H9 (cell line): ENCODE results near the gene LRRC38. TPM values are rescaled to one million over a fixed set of nuclear protein-coding genes. Genes with fewer than 3 reads are reported as not detected.

Experiments
- DNase-seq: peaks from one replicate; pipeline ENCODE4 v3.0.0-alpha.2; 2017
- H2AFZ ChIP-seq: one replicate; pipeline ENCODE4 v1.6.1; 2013; ENCODE audit warnings: mild to moderate bottlenecking, low read length, control low read depth, moderate library complexity
- H2AK5ac ChIP-seq: 2 replicates; pipeline ENCODE4 v1.6.1; 2013; ENCODE audit warnings: low read length, control low read depth, mixed read lengths; ENCODE audit not compliant: insufficient read length
- H2BK120ac ChIP-seq: one replicate; pipeline ENCODE4 v1.6.1; 2013; ENCODE audit warnings: low read depth, mild to moderate bottlenecking, low read length, control low read depth, inconsistent platforms; ENCODE audit not compliant: poor library complexity, severe bottlenecking
- H2BK12ac ChIP-seq: 2 replicates; pipeline ENCODE4 v1.6.1; 2013; ENCODE audit warnings: low read length, control low read depth, mixed read lengths, low read depth; ENCODE audit not compliant: insufficient read length
- H2BK15ac ChIP-seq: 2 replicates; pipeline ENCODE4 v1.6.1; 2013; ENCODE audit warnings: low read depth, low read length, control low read depth
- H2BK20ac ChIP-seq: one replicate; pipeline ENCODE4 v1.6.1; 2013; ENCODE audit warnings: low read depth, mild to moderate bottlenecking, low read length, control low read depth, inconsistent platforms; ENCODE audit not compliant: poor library complexity, severe bottlenecking
- H2BK5ac ChIP-seq: 2 replicates; pipeline ENCODE4 v1.6.1; 2013; ENCODE audit warnings: low read length, control low read depth, mixed read lengths; ENCODE audit not compliant: insufficient read length
- H3K14ac ChIP-seq: 2 replicates; pipeline ENCODE4 v1.6.1; 2013; ENCODE audit warnings: low read length, control low read depth; ENCODE audit not compliant: insufficient read depth
- H3K18ac ChIP-seq: 2 replicates; pipeline ENCODE4 v1.6.1; 2013; ENCODE audit warnings: low read depth, mild to moderate bottlenecking, mixed read lengths, low read length, control low read depth; ENCODE audit not compliant: insufficient read length
- H3K23ac ChIP-seq: 2 replicates; pipeline ENCODE4 v1.6.1; 2013; ENCODE audit warnings: low read length, control low read depth, mixed read lengths, low read depth; ENCODE audit not compliant: insufficient read length
- H3K23me2 ChIP-seq: 2 replicates; pipeline ENCODE4 v1.6.1; 2013; ENCODE audit warnings: low read depth, mild to moderate bottlenecking, mixed read lengths, low read length, control low read depth; ENCODE audit not compliant: insufficient read length, poor library complexity, severe bottlenecking
- H3K27ac ChIP-seq: 2 replicates; pipeline ENCODE4 v1.5.1; 2013; ENCODE audit warnings: low read length, control low read depth, mixed read lengths, low read depth; ENCODE audit not compliant: insufficient read length
- H3K27me3 ChIP-seq: 2 replicates; pipeline ENCODE4 v1.6.1; 2013; ENCODE audit warnings: low read length, control low read depth, inconsistent platforms; ENCODE audit not compliant: insufficient read depth
- H3K4ac ChIP-seq: 2 replicates; pipeline ENCODE4 v1.6.1; 2013; ENCODE audit warnings: low read depth, mild to moderate bottlenecking, control low read depth, inconsistent platforms, low read length, moderate library complexity
- H3K4me1 ChIP-seq: 2 replicates; pipeline ENCODE4 v1.6.1; 2013; ENCODE audit warnings: low read length, control low read depth, inconsistent platforms; ENCODE audit not compliant: insufficient read depth
- H3K4me2 ChIP-seq: 2 replicates; pipeline ENCODE4 v1.6.1; 2013; ENCODE audit warnings: low read length, control low read depth, mixed read lengths; ENCODE audit not compliant: insufficient read length, insufficient read depth
- H3K56ac ChIP-seq: 2 replicates; pipeline ENCODE4 v1.6.1; 2013; ENCODE audit warnings: low read depth, mild to moderate bottlenecking, mixed read lengths, low read length, control low read depth; ENCODE audit not compliant: insufficient read length
- H3K79me1 ChIP-seq: 2 replicates; pipeline ENCODE4 v1.6.1; 2013; ENCODE audit warnings: low read depth, mild to moderate bottlenecking, moderate library complexity, low read length, control low read depth, inconsistent platforms; ENCODE audit not compliant: insufficient read depth, poor library complexity, severe bottlenecking
- H3K79me2 ChIP-seq: 2 replicates; pipeline ENCODE4 v1.6.1; 2013; ENCODE audit warnings: low read length, control low read depth, inconsistent platforms; ENCODE audit not compliant: insufficient read depth
- H3K9ac ChIP-seq: 2 replicates; pipeline ENCODE4 v1.6.1; 2013; ENCODE audit warnings: low read length, control low read depth, mixed read lengths; ENCODE audit not compliant: insufficient read length; ENCODE audit errors: extremely low read depth
- H3K9me3 ChIP-seq: one replicate; pipeline ENCODE4 v1.6.1; 2013; ENCODE audit warnings: low read depth, low read length, inconsistent platforms; ENCODE audit not compliant: control insufficient read depth
- H3T11ph ChIP-seq: one replicate; pipeline ENCODE4 v1.6.1; 2013; ENCODE audit warnings: mild to moderate bottlenecking, low read length, control low read depth, inconsistent platforms
- H4K20me1 ChIP-seq: one replicate; pipeline ENCODE4 v1.6.1; 2013; ENCODE audit not compliant: control insufficient read depth, insufficient read length, insufficient read depth
- H4K5ac ChIP-seq: 2 replicates; pipeline ENCODE4 v1.6.1; 2013; ENCODE audit warnings: low read depth, mild to moderate bottlenecking, mixed read lengths, low read length, control low read depth; ENCODE audit not compliant: insufficient read length
- H4K8ac ChIP-seq: replicated peaks from 2 replicates; pipeline ENCODE4 v1.6.1; 2013; ENCODE audit warnings: low read length, control low read depth, mixed read lengths, low read depth; ENCODE audit not compliant: insufficient read length
- H4K91ac ChIP-seq: 2 replicates; pipeline ENCODE4 v1.6.1; 2013; ENCODE audit warnings: low read depth, mild to moderate bottlenecking, moderate library complexity, mixed read lengths, low read length, control low read depth; ENCODE audit not compliant: insufficient read length
- H3K27ac Mint-ChIP-seq, 3 experiments: 2 replicates in 2 of 3; 3 replicates in 1 of 3; pipeline ENCODE4 v1.8.0; 2020 to 2021; ENCODE audit warnings: mixed read lengths in 3 of 3, mild to moderate bottlenecking in 1 of 3, moderate library complexity in 1 of 3
- H3K27me3 Mint-ChIP-seq: 2 replicates; pipeline ENCODE4 v1.8.0; 2021; ENCODE audit warnings: low read depth, mild to moderate bottlenecking, moderate library complexity, mixed read lengths
- H3K36me3 Mint-ChIP-seq, 3 experiments: 2 replicates in 2 of 3; 3 replicates in 1 of 3; pipeline ENCODE4 v1.8.0; 2020 to 2021; ENCODE audit warnings: low read depth in 3 of 3, mixed read lengths in 3 of 3; ENCODE audit not compliant: insufficient read depth in 1 of 3
- H3K4me1 Mint-ChIP-seq, 2 experiments: 2 replicates each; pipeline ENCODE4 v1.8.0; 2020; ENCODE audit warnings: mixed read lengths in 2 of 2
- H3K4me3 Mint-ChIP-seq, 2 experiments: 2 replicates in 1 of 2; 3 replicates in 1 of 2; pipeline ENCODE4 v1.8.0; 2020 to 2021; ENCODE audit warnings: mild to moderate bottlenecking in 2 of 2, mixed read lengths in 2 of 2, moderate library complexity in 1 of 2
- H3K9me3 Mint-ChIP-seq, 2 experiments: 2 replicates in 1 of 2; 3 replicates in 1 of 2; pipeline ENCODE4 v1.8.0; 2020; ENCODE audit warnings: mild to moderate bottlenecking in 2 of 2, mixed read lengths in 2 of 2, moderate library complexity in 1 of 2
- WGBS: extraction: QIAGEN DNeasy Blood & Tissue Kit; methylation state at CpG from one replicate; pipeline ENCODE4 v1.1.7; 2013; ENCODE audit warnings: missing lambda C conversion rate, low lambda C conversion rate, mixed read lengths; ENCODE audit not compliant: insufficient read length; ENCODE audit errors: extremely low coverage; 5-methylcytosine and 5-hydroxymethylcytosine counted together
- total RNA-seq: library from RNA; stranded (reverse); gene quantifications from 2 replicates; pipeline ENCODE4 v1.2.1, GENCODE V29; 2021
- TF ChIP-seq, protein P1 (sequence below): fragments of 200-600 bp; sonication (generic); conservative IDR thresholded peaks from 3 replicates; pipeline ENCODE4 v1.8.0; 2021; ENCODE audit warnings: antibody characterized with exemption, mild to moderate bottlenecking

LRRC38 gene
- total RNA-seq, 1 experiment from 2014 or later = 0.72 TPM

DNA sequence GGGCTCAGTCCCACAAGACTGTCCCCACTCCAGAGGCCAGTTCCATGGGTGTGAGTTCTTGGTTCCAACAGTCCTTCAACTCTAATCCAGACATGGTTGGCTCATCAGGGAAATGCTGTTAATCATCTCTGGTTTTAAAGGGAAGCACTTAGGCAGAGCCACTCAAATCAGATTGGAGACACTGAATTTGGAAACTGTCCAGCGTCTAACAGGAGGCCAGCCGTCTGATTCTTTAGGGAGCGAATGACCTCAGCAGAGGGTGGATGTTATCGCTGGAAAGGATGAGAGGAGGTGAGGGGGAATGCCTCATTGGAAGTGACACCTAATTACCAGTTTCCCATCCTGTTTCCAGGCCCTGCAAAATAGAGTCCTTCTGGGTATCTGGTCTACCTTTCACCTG lies 22.8 kb upstream of the LRRC38 start:
- Histone ChIP-seq H4K20me1 (no peaks in the 10 kb centered on the region), H2AK5ac (no peak overlapping the region), H3K4me2 (no peak overlapping the region), H3K79me2 (no peaks in the 10 kb centered on the region), H3K56ac (no peak overlapping the region), H2BK12ac (no peak overlapping the region), H3K27me3 (no peaks in the 10 kb centered on the region), H2BK120ac (no peak overlapping the region), H2BK15ac (no peak overlapping the region), H3K9ac (no peak overlapping the region), H3K4ac (no peak overlapping the region), H3K4me1 (peaks cover 1% of the 10 kb centered on the region; the same call in 1 of the 2 replicates), H3T11ph (no peak overlapping the region), H3K27ac (no peak overlapping the region), H2BK5ac (no peak overlapping the region), H3K18ac (no peak overlapping the region), H3K23ac (no peak overlapping the region), H4K8ac (no peak overlapping the region), H4K5ac (no peak overlapping the region), H2AFZ (no peak overlapping the region), H4K91ac (no peak overlapping the region), H3K9me3 (no peaks in the 10 kb centered on the region), H3K14ac (no peak overlapping the region), H3K23me2 (no peaks in the 10 kb centered on the region), H2BK20ac (no peak overlapping the region), H3K79me1 (no peaks in the 10 kb centered on the region)
- H3K4me1 Mint-ChIP-seq = peaks cover 6 to 7% of the 10 kb centered on the region in 2 experiments; a peak in 3 of 4 replicates
- no peaks in the 10 kb centered on the region for H3K36me3 Mint-ChIP-seq
- no peak overlapping the region for H3K4me3 Mint-ChIP-seq
- H3K9me3 Mint-ChIP-seq = no peaks in the 10 kb centered on the region
- no peak for DNase-seq
- no CpG with 5 or more reads among the region's 4 CpGs for WGBS
- TF ChIP-seq, protein P1, sequence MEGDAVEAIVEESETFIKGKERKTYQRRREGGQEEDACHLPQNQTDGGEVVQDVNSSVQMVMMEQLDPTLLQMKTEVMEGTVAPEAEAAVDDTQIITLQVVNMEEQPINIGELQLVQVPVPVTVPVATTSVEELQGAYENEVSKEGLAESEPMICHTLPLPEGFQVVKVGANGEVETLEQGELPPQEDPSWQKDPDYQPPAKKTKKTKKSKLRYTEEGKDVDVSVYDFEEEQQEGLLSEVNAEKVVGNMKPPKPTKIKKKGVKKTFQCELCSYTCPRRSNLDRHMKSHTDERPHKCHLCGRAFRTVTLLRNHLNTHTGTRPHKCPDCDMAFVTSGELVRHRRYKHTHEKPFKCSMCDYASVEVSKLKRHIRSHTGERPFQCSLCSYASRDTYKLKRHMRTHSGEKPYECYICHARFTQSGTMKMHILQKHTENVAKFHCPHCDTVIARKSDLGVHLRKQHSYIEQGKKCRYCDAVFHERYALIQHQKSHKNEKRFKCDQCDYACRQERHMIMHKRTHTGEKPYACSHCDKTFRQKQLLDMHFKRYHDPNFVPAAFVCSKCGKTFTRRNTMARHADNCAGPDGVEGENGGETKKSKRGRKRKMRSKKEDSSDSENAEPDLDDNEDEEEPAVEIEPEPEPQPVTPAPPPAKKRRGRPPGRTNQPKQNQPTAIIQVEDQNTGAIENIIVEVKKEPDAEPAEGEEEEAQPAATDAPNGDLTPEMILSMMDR = no peak
- no peaks in the 10 kb centered on the region for H3K27me3 Mint-ChIP-seq
- H3K27ac Mint-ChIP-seq = no peak overlapping the region
